Panc1 (cell line): Measurements from ENCODE around the gene YWHAQ. TPM values are rescaled to one million over a fixed set of nuclear protein-coding genes. Genes with fewer than 3 reads are reported as not detected.
"Not testable (repeated sequence)": the region's sequence is repeated elsewhere in the genome, so short reads cannot be mapped to it uniquely, and the experiment has no call there.

ENCODE experiments used
- ATAC-seq: fragments of 200-7000 bp; cut with Tn5 transposase; 2 replicates; pipeline ENCODE4 v1.9.1; 2020; ENCODE audit warnings: mild to moderate bottlenecking, moderate library complexity
- BruUV-seq: library from RNA; stranded (reverse); fragments of 400-500 nt; replicated peaks from 2 replicates; lab custom pipeline; 2021; lab: Mats Ljungman, UMichigan
- CTCF ChIA-PET: fragments of 300-600 bp; sonication (Branson Sonifier 250); formaldehyde crosslinking; loops from one replicate; lab custom pipeline; 2022; ENCODE audit warnings: antibody characterized with exemption; lab: Charles Lee
- POLR2A ChIA-PET: fragments of 300-600 bp; sonication (Branson Sonifier 250); formaldehyde crosslinking; loops from one replicate; lab custom pipeline; 2022; ENCODE audit warnings: antibody characterized with exemption; lab: Charles Lee
- DNase-seq: peaks from one replicate; pipeline ENCODE4 v3.0.0-alpha.2; 2010; ENCODE audit warnings: low read depth, low spot score
- H3K27ac ChIP-seq: 2 replicates; pipeline ENCODE4 v1.5.1; 2011; ENCODE audit warnings: mild to moderate bottlenecking, low read length, inconsistent platforms
- H3K27me3 ChIP-seq: fragments of 200-500 bp; sonication (Bioruptor generic); 2 replicates; pipeline ENCODE4 v1.6.0; 2014; ENCODE audit warnings: low read length, inconsistent platforms; ENCODE audit not compliant: control insufficient read depth, insufficient read depth
- H3K36me3 ChIP-seq: fragments of 200-500 bp; sonication (Bioruptor generic); 2 replicates; pipeline ENCODE4 v1.5.1; 2014; ENCODE audit warnings: inconsistent platforms, mild to moderate bottlenecking, low read length, moderate library complexity; ENCODE audit not compliant: control insufficient read depth, insufficient read depth
- H3K4me1 ChIP-seq: 2 replicates; pipeline ENCODE4 v1.5.1; 2011; ENCODE audit warnings: inconsistent platforms, mild to moderate bottlenecking, low read length, moderate library complexity; ENCODE audit not compliant: control insufficient read depth, insufficient read depth
- H3K4me3 ChIP-seq, 2 experiments: 2 replicates each; pipeline ENCODE4 v1.5.1; 2011 to 2012; ENCODE audit warnings: low read depth in 2 of 2, low read length in 2 of 2, mild to moderate bottlenecking in 2 of 2, inconsistent platforms in 1 of 2, moderate library complexity in 1 of 2
- H3K9me3 ChIP-seq: fragments of 200-500 bp; sonication (Bioruptor generic); 2 replicates; pipeline ENCODE4 v1.5.1; 2014; ENCODE audit warnings: low read depth, mild to moderate bottlenecking, inconsistent platforms, low read length, moderate library complexity; ENCODE audit not compliant: control insufficient read depth, insufficient read depth
- POLR2AphosphoS5 ChIP-seq: IDR thresholded peaks from 2 replicates; pipeline ENCODE4 v1.6.1; 2012; ENCODE audit warnings: mild to moderate bottlenecking, low read depth, low read length, moderate library complexity
- SIN3A ChIP-seq: IDR thresholded peaks from 2 replicates; pipeline ENCODE4 v1.6.1; 2012; ENCODE audit warnings: low read depth, mild to moderate bottlenecking, low read length, moderate library complexity, borderline replicate concordance; ENCODE audit not compliant: insufficient read depth
- TCF7L2 ChIP-seq: IDR thresholded peaks from 2 replicates; pipeline ENCODE4 v1.6.1; 2011; ENCODE audit warnings: mild to moderate bottlenecking, low read depth, low read length, inconsistent platforms
- in situ Hi-C: cut with HindIII; loops from 2 replicates; pipeline ENCODE4 v1.10.0; 2016; ENCODE audit warnings: low sequenced_read_pairs, low pct_unique_long_range_greater_than_20kb
- intact Hi-C: fragments of 100-400 bp; cut with micrococcal nuclease; formaldehyde crosslinking; loops from one replicate; pipeline ENCODE4 v1.10.0; 2022; ENCODE audit not compliant: unreplicated experiment
- total RNA-seq: library from RNA; stranded (reverse); gene quantifications from one replicate; pipeline ENCODE4 v1.2.1, GENCODE V29; 2021; ENCODE audit not compliant: unreplicated experiment
- TF ChIP-seq, protein P1 (sequence below), 2 experiments: IDR thresholded peaks; 2 replicates each; pipeline ENCODE4 v1.6.1; 2011 to 2012; ENCODE audit warnings: low read depth in 2 of 2, control low read depth in 1 of 2, low read length in 1 of 2, mild to moderate bottlenecking in 1 of 2, moderate library complexity in 1 of 2; ENCODE audit not compliant: insufficient read depth in 1 of 2
- TF ChIP-seq, protein P2 (sequence below): fragments of 450-650 bp; IDR thresholded peaks from 2 replicates; pipeline ENCODE4 v1.5.1; 2017; ENCODE audit warnings: mild to moderate bottlenecking

YWHAQ gene
- total RNA-seq, 1 experiment from 2014 or later: 683 TPM

DNA sequence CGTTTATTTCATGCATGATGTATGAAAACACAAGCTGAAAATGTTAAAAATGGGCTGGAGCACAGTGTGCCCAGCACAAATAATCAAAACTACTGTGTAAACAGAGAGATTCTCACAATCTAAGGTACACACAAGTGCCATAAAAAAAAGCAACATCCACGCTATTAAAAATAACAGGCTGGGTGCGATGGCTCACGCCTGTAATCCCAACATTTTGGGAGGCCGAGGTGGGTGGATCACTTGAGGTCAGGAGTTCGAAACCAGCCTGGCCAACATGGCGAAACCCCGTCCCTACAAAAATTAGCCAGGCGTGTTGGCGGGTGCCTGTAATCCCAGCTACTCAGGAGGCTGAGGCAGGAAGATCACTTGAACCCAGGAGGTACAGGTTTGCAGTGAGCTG lies 22.3 kb downstream of the YWHAQ start:
- H3K27me3 ChIP-seq, CTCF ChIA-PET, ATAC-seq, intact Hi-C loops, H3K9me3 ChIP-seq, H3K36me3 ChIP-seq, in situ Hi-C loops, BruUV-seq, DNase-seq: not testable (repeated sequence)
- Histone ChIP-seq H3K4me3 (peak overlapping the region in 1 of 2 experiments; percentile 38; a peak in 2 of 4 replicates), H3K27ac (peak overlapping the region; percentile 64), H3K4me1 (peaks cover 54% of the 10 kb centered on the region)
- POLR2A ChIA-PET: interaction anchor here (0.6 kb wide), 2 partner anchors 9 to 54 kb away, joined by 3 to 4 read pairs; no protein-coding TSS in a partner anchor

DNA sequence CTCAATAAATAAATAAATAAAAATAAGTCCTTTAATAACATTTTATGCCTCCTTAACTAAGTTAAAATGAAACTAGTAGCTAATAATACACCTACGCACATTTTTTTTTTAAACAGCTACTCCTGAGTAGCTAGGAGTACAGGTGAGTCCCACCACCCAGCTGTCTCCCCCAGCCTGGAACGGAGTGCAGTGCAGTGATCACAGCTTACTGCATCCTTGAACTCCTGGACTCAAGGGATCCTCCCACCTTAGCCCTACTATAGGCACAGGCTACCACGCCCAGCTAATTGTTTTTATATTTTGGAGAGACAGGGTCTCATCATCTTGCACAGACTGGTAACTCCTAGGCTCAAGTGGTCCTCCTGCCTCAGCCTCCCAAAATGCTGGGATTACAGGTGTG lies 28.4 kb downstream of the YWHAQ start:
- POLR2A ChIA-PET: interaction anchor here (0.6 kb wide), 1 partner anchor 140 kb away, joined by 3 read pairs; no protein-coding TSS in a partner anchor
- DNase-seq (no peak), ATAC-seq (no peak)
- 0 out of 2 replicates have a peak, but pooled peaks cover 2% of the 10 kb centered on the region for H3K36me3 ChIP-seq
- intact Hi-C loops (no loop called here), in situ Hi-C loops (no loop called here)
- BruUV-seq: no TSS peak
- H3K9me3 ChIP-seq: no peaks in the 10 kb centered on the region
- CTCF ChIA-PET: no interaction called here
- no peak overlapping the region for H3K4me3 ChIP-seq
- H3K4me1 ChIP-seq: peaks cover 4% of the 10 kb centered on the region
- no peaks in the 10 kb centered on the region for H3K27me3 ChIP-seq
- TF ChIP-seq, protein P1, sequence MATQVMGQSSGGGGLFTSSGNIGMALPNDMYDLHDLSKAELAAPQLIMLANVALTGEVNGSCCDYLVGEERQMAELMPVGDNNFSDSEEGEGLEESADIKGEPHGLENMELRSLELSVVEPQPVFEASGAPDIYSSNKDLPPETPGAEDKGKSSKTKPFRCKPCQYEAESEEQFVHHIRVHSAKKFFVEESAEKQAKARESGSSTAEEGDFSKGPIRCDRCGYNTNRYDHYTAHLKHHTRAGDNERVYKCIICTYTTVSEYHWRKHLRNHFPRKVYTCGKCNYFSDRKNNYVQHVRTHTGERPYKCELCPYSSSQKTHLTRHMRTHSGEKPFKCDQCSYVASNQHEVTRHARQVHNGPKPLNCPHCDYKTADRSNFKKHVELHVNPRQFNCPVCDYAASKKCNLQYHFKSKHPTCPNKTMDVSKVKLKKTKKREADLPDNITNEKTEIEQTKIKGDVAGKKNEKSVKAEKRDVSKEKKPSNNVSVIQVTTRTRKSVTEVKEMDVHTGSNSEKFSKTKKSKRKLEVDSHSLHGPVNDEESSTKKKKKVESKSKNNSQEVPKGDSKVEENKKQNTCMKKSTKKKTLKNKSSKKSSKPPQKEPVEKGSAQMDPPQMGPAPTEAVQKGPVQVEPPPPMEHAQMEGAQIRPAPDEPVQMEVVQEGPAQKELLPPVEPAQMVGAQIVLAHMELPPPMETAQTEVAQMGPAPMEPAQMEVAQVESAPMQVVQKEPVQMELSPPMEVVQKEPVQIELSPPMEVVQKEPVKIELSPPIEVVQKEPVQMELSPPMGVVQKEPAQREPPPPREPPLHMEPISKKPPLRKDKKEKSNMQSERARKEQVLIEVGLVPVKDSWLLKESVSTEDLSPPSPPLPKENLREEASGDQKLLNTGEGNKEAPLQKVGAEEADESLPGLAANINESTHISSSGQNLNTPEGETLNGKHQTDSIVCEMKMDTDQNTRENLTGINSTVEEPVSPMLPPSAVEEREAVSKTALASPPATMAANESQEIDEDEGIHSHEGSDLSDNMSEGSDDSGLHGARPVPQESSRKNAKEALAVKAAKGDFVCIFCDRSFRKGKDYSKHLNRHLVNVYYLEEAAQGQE (IDR thresholded peaks at IDR 0.05; ENCODE audit: insufficient read depth in 1 of 2, low read depth in 2 of 2, low read length in 1 of 2): no peak
- TF ChIP-seq POLR2AphosphoS5: 0 out of 2 replicates have a peak, but pooled peaks have one; percentile 25
- no peak overlapping the region for H3K27ac ChIP-seq

DNA sequence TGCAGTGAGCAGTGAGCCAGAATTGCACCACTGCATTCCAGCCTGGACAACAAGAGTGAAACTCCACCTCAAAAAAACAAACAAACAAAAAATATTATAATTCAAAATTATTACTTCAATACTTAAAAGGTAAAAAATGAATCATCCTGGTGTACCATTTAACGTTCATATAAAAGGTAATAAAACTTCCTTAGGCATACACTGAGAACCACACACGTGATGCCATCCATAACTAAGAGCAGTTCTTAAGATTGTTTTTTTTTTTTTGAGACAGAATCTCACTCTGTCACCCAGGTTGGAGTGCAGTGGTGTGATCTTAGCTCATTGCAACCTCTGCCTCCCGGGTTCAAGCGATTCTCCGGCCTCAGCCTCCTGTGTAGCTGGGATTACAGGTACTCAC lies 29.4 kb downstream of the YWHAQ start:
- CTCF ChIA-PET: no interaction called here
- no peaks in the 10 kb centered on the region for H3K27me3 ChIP-seq
- no peak for ATAC-seq
- POLR2A ChIA-PET: interaction anchor here (0.6 kb wide), 1 partner anchor 43 kb away, joined by 3 read pairs; no protein-coding TSS in a partner anchor
- intact Hi-C loops: no loop called here
- H3K4me3 ChIP-seq: no peak overlapping the region
- DNase-seq: no peak
- H3K9me3 ChIP-seq: no peaks in the 10 kb centered on the region
- in situ Hi-C loops: no loop called here
- TF ChIP-seq, protein P2, sequence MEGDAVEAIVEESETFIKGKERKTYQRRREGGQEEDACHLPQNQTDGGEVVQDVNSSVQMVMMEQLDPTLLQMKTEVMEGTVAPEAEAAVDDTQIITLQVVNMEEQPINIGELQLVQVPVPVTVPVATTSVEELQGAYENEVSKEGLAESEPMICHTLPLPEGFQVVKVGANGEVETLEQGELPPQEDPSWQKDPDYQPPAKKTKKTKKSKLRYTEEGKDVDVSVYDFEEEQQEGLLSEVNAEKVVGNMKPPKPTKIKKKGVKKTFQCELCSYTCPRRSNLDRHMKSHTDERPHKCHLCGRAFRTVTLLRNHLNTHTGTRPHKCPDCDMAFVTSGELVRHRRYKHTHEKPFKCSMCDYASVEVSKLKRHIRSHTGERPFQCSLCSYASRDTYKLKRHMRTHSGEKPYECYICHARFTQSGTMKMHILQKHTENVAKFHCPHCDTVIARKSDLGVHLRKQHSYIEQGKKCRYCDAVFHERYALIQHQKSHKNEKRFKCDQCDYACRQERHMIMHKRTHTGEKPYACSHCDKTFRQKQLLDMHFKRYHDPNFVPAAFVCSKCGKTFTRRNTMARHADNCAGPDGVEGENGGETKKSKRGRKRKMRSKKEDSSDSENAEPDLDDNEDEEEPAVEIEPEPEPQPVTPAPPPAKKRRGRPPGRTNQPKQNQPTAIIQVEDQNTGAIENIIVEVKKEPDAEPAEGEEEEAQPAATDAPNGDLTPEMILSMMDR: no peak
- TF ChIP-seq, protein P1 (IDR thresholded peaks at IDR 0.05; ENCODE audit: insufficient read depth in 1 of 2, low read depth in 2 of 2, low read length in 1 of 2): no peak
- TF ChIP-seq TCF7L2: no peak
- no peak for TF ChIP-seq SIN3A
- TF ChIP-seq POLR2AphosphoS5: no peak
- H3K4me1 ChIP-seq: peaks cover 13% of the 10 kb centered on the region
- 0 out of 2 replicates have a peak, but pooled peaks cover 2% of the 10 kb centered on the region for H3K36me3 ChIP-seq
- H3K27ac ChIP-seq: no peak overlapping the region
- no TSS peak for BruUV-seq
